ENCODE measurements around the gene GRIK2.

The GRIK2 gene

DNA sequence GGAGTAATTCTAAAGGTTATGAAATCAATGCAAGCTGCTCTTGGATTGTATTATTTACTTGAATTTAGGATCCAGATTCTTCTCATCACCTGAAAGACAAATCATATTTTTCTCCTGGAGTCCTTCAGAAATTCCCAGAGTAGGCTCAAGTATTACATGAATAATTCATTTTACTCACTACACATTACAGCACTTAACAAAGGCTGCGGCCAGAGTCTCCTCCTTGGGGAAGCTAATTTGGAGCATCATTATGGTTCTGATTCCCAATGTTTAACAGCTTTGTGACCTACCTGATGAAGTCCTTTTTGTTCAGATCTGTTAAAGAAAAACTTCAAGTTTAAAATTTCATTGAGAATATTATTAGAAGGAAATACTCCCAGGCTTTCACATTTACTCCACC, 28.7 kb downstream of the GRIK2 start:
- no peak overlapping the region for H3K4me3 ChIP-seq (ENCODE audit: low read depth, low read length)
- TF ChIP-seq, protein P1, sequence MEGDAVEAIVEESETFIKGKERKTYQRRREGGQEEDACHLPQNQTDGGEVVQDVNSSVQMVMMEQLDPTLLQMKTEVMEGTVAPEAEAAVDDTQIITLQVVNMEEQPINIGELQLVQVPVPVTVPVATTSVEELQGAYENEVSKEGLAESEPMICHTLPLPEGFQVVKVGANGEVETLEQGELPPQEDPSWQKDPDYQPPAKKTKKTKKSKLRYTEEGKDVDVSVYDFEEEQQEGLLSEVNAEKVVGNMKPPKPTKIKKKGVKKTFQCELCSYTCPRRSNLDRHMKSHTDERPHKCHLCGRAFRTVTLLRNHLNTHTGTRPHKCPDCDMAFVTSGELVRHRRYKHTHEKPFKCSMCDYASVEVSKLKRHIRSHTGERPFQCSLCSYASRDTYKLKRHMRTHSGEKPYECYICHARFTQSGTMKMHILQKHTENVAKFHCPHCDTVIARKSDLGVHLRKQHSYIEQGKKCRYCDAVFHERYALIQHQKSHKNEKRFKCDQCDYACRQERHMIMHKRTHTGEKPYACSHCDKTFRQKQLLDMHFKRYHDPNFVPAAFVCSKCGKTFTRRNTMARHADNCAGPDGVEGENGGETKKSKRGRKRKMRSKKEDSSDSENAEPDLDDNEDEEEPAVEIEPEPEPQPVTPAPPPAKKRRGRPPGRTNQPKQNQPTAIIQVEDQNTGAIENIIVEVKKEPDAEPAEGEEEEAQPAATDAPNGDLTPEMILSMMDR (IDR thresholded peaks at IDR 0.05; ENCODE audit: low read depth, low read length), result no peak

DNA sequence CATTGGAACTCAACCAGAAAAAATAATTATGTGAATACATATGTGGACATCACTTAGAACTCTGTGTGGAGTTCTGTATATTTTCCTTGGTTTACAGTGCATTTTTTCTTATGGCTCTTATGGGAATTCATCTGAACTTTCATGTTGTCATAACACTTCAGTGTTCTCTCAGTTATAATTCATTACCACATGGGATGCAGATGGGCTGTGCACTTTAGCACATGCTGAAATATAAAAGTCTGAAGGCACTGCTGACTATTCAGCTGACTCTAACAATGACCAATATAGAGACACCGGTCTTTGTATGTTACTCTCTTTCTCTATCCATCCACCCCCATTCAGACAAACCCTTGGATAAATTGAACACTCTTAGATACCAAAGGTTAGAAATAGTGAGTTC, 29.3 kb downstream of the GRIK2 start:
- H3K4me3 ChIP-seq (ENCODE audit: low read depth, low read length), result no peak overlapping the region
- TF ChIP-seq, protein P1 (IDR thresholded peaks at IDR 0.05; ENCODE audit: low read depth, low read length), result no peak

DNA sequence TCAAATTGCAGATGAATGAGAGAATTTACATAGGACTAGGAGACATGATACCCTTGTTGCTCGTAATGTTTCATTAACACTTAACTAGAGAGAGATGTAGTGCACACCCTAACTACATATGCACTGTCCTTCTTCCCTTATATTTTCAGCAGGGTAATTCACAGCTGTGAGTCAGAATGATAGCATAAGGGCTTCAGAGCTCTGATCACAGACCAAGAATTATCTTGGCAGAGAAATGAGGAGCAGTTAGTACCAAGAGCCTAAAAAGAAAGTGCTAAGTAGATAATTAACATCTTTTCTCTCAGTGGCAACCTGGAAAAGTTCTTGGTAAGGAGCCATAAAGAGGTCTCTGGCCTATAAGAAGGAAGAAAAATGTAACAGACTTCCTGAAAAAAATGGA, 35.8 kb downstream of the GRIK2 start:
- TF ChIP-seq, protein P1 (IDR thresholded peaks at IDR 0.05; ENCODE audit: low read depth, low read length), result no peak
- H3K4me3 ChIP-seq (ENCODE audit: low read depth, low read length), result no peak overlapping the region

DNA sequence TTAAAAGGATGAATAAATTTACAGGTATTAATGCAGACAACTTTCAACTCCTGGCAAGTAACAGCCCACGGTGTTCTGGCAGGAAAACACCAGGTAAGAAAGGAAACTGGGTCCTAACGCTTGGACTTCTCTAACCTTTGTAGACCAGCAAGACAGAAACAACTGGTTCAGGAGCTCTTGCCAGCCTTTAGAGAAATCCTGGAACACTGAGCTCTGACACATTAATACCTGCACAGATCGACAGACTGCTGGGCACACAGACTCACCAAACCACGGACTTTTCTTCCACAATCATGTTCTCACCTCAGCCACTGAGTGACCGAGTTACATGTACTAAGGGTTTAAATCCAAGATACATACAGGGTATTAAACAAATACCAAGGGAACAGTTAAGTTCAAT, 36.3 kb downstream of the GRIK2 start:
- no peak overlapping the region for H3K4me3 ChIP-seq (ENCODE audit: low read depth, low read length)
- TF ChIP-seq, protein P1 (IDR thresholded peaks at IDR 0.05; ENCODE audit: low read depth, low read length), result no peak

DNA sequence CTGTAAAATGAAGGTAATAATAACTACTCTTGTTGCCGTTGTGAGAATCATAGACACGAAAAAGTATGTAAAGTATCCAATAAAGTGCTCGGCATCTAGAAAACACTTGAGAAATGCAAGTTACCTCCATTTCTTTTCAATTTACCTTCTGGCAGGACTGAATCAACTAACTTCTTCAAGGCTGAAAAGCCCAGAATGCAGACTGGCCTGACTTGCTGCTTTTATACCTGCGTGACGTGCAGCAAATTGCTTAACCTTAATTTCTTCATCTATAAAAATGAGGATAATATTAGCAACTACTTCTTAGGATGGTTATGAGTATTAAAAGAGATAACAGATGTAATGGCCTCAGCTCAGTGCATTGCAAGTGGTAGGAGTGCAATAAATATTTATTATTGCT, 39.6 kb downstream of the GRIK2 start:
- no peak overlapping the region for H3K4me3 ChIP-seq (ENCODE audit: low read depth, low read length)
- TF ChIP-seq, protein P1 (IDR thresholded peaks at IDR 0.05; ENCODE audit: low read depth, low read length), result no peak

DNA sequence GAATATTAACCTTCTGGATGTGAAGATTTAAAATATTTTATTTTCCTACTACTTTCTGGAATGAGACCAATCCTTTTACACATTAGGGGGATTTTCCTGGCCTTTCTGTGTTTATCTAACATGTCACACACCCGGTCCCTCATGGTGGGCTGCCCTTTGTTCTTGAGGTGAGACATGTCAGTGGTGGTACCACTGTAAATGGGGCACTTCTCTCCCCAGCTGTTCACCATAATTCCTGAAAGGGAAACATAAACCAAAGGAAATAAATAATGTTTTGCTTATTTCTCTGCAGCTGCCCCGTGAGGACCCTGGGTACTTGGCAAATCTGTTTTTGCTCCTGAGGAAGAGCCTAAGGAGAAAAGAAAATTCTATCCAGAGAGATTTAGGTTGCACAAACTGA, 41.1 kb downstream of the GRIK2 start:
- no peak overlapping the region for H3K4me3 ChIP-seq (ENCODE audit: low read depth, low read length)
- TF ChIP-seq, protein P1 (IDR thresholded peaks at IDR 0.05; ENCODE audit: low read depth, low read length), result no peak

DNA sequence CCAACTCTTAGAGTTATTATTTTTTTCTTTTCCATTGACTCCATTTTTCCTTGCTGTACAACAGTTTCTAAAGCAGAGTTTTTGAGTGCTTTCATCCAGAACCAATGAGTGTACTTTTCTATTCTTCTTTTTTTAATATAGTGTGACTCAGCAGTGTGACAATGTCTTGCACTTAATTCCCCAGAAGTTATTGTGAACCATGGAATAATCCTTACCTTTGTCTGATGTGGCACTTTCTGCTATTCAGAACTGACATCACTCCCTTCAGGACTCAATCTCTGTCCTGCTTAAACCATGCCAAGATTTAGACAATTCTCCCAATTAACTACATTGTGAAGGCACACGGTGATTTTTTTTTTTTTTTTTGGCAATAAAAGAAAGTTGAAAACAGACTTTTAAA, 41.5 kb downstream of the GRIK2 start:
- H3K4me3 ChIP-seq (ENCODE audit: low read depth, low read length), result no peak overlapping the region
- TF ChIP-seq, protein P1 (IDR thresholded peaks at IDR 0.05; ENCODE audit: low read depth, low read length), result no peak

Data from WI38 (cell line).